Measurements from ENCODE around the gene ABI1.
"Not testable (repeated sequence)": the region's sequence is repeated elsewhere in the genome, so short reads cannot be mapped to it uniquely, and the experiment has no call there.

The ABI1 gene

DNA sequence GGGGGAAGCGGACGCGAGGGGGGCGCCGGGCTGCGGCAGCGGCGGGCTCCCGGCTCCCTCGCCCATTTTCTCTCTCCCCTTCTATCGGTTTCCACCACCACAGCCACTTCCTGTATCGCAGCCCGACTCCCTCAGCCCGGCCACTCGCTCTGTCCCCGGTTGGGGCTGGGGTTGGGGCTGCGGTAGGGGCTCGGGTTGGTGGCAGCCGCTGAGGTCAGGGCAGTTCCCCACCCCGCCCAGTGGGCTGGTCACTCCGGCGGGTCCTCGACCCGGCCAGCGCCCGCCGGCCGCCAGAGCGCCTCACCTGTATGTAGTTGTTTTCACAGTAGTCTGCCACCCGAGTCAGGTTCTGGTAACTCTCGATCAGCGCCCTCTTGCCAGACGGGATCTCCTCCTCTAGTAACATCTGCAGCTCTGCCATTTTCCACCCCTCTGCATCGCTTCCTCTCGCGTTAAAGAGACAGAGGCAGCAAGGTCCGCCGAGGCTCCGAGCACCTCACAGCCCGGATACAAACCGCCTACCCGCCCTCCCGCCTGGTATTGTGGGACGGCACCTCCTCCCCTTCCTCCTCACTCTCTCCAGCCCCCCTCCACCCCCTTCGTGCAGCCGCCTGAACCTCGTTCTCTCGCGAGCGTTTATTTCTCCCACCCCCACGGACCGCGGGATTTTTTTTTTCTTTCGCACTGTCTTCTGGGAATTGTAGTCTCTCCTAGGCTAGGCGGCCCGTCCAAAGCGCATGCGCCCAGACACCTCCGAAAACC is at the start of gene ABI1:
Gene ABI1 (minus strand): TSS at position 516 of the 762 bp plus-strand sequence. CDS start 95 bp downstream, at position 421.
- peak; percentile 97 to 98 for DNase-seq

DNA sequence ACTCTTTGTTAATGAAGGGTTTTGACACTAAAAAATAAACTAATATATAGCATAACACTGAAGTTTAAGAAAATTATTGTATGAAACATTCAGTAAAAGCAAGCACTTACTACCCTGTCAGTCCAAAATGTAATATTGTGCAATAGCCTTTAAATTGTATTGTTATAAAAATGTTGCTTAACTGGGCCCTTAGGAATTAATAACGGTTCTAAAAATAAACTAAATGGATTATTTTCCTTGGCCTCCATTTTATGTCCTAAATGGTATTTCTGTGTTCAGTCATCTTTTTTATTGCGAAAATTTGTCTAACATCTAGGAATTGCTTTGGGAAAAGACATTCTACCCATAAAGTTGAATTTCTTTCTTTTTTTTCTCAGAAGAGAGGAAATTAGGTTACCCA is 49.0 kb upstream of the ABI1 start:
- DNase-seq: no peak

DNA sequence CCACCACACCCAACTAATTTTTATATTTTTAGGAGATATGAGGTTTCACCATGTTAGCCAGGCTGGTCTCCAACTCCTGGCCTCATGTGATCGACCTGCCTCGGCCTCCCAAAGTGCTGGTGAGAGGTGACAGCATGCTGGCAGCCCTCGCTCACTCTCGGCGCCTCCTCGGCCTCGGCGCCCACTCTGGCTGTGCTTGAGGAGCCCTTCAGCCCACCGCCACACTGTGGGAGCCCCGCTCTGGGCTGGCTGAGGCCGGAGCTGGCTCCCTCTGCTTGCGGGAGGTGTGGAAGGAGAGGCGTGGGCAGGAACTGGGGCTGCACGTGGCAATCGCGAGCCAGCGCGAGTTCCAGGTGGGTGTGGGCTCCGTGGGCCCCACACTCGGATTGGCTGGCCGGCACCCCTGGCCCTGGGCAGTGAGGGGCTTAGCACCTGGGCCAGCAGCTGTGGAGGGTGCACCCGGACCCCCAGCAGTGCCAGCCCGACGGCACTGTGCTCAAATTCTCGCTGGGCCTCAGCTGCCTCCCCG is 44.6 kb upstream of the ABI1 start:
- DNase-seq: not testable (repeated sequence)

DNA sequence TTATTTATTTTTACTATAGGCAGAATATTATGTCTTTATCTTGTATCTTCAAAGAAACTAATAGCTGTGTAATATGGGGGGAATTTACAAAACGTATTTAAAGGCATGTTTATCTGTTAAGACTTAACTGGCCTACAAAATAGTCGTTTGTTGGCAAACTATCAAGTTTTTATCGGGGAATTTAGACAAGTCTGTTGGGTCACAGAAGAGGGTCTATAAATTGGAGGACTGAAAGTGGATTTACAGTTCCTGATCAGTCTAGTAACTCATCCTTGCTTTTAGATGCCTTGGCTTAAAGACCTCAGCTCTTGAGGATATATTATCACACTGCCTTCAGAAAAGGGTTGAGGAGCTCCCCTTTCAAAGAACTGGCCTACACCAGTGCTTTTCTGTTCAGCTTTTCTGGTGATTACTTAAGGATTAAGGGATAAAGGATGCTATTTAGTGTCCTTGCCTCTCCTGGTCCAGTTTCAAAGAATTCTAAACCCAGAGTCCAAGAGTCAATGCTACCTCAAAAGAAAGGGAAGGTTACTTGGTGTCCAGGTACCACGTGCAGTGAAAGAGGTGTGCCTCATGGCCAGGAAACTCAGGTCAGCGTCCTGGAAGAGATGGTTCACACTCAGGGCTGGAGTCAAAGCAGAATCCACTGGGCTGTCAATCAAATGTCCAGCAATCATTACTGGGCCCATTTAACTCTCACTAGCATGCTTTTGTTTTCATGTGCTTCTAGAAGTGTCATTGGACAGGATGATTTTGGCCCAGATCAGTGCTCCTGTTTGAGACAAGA is 42.9 kb upstream of the ABI1 start:
- DNase-seq: no peak

DNA sequence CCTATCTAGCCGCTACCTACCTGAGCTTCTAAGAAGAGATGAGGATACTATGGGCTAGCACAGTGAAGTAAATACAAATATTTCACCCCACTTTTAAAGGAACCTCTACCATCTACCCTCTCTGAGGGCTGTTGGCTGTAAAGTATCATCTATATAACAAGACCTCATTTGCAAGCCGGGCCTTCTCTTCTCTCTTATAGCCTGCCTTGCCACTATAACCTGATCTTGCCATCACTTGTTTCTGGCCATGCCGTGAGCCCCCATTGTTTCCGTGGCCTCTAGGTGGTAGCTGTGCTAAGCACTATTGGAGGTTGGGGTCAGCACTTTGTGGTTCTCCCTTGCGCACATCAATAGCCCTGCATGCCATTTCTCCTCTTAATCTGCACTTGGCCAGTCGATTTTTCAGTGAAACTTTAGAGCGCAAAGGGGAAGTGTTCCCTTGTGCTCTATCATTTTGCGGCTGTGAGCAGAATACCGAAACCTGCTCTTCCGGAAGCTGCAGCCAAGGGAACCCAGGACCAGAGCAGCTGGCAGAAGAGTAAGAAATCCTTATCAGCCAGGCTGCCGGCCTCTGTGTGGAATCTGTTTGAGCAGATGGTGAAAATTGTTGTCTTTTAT is 31.7 kb upstream of the ABI1 start:
- DNase-seq: not testable (repeated sequence)

DNA sequence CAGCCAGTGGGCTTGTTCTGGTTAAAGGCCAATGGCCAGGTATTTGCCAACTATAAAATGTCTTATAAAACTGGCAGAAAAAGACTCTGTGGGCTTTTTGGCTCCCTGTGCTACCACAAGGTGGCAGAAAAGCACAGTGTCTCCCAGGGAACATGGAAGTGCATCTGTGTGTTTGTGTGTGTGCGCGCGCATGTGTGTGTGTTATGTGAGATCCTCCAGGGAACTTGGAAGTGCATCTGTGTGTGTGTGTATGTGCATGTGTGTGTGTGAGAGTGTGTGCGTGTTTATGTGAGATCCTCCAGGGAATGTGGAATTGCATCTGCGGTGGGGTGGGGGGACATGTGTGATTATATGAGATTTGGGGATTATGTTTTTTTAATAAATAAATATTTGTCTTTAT is 30.2 kb upstream of the ABI1 start:
- DNase-seq: peak; percentile 12 to 24

DNA sequence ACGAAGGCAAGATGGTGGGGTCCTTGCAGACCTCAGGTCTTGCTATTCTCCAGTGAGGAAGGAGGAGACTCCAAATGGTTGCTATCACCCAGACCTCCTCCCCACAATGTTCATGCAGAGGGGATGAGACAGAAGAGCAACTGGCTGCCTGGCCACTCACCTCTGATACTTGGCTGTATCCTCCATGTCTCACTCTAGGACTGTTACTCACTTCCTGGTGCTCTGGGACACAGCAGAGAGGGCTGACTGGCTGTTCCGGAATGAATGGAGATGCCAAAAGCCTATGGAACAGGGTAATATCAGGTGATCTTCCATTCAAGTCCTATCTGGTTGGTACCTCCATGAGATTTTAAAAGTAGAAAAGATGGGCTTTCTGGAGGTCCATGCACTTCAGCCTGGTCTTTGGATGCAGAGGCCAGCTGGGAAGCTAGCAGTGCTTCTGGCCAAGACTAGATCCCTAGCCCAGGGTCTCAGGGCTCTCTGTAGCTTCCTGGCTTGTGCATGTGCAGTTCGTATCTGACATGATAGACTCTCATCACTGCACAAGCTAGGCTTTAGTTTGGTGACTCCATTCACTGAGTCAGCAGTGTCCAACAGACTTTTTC is 27.0 kb upstream of the ABI1 start:
- DNase-seq: no peak

DNA sequence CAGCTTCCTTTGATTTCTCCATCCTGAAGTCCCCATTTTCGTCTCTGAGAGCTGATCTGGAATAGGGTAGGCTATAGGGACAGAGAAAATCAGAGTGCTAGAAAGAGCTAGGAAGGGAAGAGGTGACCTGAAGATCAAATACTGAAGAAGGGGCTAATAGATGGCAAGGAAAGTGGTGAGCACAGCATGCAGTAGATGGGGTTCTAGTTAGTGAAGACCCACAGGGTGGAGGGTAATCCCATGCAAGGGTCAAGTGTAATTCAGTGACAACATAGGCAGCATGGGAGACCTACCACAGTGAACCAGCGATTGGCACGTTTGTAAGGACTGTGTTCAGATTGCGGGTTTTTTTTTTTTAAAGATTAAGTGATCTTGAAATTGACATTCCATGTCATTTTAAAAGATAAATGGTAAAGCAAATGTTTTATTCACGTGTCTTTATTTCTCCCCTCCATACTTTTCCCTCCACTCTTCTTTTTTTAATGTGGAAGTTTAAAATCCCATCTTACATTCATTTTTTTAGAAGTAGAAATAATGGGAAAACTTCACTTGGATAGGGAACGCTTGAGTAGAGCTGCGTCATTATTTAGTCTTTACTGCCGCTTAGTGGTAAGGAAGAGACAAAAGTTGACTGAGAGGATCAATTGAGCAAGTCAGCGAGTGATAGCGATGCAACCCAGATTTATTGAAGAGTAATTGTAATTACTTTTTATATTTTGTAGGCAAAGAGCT is 21.0 kb upstream of the ABI1 start:
- DNase-seq: no peak

DNA sequence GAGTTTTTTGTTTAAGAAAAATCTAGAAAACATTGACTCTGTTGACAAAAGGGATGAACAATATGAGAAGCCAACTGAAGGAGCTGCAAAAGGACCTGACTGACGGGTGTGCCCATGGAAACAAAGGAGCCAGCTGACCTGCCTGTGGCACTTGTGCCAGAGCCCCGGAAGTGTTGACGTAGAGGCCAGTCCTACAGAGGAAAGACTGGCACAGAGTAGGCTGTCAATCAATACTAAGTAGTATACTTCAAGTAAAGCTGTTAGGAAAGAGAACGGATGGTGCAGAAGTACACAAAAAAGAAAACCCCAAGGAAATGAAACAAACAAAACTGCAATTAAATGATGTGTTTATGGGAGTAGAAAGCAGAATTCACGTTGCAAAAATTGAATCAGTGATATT is 19.0 kb upstream of the ABI1 start:
- DNase-seq: no peak

DNA sequence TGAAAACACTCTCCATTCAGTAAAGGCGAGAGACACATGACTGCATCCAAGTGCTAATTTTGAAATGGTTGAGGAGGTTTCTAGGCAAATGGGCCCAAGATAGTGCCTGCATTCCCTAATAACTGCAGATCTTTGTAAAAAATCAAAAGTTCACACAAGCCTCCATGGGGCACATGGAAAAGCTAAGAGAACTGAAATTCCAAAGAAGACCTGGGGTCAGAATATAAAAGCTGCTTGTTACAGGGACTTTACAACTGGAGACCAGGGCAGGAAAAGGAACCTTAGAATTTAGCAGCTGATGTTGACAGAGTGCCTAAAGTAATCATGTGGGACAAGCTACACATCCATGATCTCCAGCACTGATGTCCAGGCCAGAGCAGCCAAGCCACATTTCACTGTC is 10.0 kb upstream of the ABI1 start:
- DNase-seq: no peak

DNA sequence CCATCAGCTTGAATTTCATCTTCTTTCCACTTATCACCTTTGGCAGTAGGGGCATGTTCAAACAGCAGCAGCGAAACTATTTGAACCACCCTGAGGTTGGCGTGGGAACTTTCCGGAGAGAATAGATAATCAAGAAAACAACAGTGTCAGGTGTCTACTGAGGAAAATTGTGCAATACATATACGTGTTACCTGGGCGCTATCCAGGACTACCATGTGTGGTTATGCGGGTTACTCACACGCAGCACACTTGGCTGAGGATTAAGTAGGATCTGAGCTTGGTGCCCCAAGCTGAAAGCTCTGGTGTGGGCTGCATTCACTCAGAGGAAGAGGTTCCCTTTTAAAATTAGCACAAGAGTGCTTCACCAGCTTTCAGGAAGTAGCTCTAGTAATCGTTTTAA is 8.8 kb upstream of the ABI1 start:
- peak in 1 of 2 experiments; percentile 5 for DNase-seq

DNA sequence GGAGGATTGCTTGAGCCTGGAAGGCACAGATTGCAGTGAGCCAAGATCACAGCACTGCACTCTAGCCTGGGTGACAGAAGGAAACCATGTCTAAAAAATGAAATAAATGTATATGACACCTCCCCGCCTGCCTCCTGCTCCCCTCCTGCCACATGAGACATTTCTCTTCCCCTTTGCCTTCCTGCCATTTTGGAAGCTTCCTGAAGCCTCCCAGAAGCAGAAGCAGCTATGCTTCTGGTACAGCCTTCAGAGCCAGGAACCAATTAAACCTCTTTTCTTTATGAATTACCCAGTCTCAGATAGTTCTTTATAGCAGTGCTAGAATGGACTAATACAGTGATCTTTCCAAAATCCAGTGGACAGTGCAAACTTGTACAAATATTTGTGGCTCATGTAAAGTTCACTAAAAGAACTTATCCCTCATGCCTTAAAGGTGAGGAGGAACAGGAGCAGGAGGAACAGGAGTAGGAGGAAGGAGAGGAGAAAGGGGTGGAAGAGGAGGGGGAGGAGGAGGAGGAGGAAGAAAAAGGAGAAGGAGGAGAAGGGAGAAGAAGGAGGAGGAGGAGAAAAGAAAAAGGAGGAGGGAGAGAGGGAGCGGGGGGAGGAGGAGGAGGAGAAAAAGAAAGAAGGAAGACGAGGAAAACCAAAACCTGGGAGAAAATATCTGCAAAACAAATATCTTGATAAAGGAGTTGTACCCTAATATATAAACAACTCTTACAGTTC is 2.8 kb upstream of the ABI1 start:
- DNase-seq: no peak

DNA sequence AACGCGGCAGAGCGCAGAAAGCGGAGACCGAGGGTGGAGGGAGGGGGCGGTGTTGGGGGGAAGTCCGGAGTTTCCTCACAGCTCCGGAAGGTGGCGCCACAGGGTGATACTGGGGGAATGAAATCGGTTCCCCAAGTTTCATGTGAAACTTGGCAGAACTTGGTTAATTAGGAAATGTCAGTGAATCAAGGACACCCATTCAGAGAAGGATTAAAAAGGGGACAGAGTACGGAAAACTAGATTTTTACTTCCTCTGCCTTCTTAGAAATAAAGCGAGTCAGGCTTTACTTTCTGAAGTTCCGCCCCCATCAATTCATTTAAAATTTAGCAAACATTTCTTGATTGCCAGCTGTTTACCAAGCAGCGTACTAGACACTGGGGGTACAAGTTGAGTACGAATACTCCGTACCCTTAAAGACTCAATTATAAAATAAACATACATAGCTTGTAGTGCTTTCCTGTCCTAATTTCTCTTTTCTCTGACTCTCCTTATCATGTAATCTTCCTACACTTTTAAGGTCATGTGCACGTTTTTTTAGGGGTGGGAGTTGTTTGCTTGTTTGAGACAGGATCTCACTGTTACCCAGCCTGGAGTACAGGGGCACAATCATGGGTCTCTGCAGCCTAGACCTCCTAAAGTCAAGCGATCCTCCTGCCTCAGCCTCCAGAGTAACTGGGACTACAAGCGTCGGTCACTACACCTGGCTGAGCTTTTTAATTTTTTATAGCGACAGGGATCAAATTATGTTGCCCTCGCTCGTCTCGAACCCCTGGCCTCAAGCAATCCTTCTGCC is 644 bp upstream of the ABI1 start:
- DNase-seq: peak in 1 of 2 experiments; percentile 97

DNA sequence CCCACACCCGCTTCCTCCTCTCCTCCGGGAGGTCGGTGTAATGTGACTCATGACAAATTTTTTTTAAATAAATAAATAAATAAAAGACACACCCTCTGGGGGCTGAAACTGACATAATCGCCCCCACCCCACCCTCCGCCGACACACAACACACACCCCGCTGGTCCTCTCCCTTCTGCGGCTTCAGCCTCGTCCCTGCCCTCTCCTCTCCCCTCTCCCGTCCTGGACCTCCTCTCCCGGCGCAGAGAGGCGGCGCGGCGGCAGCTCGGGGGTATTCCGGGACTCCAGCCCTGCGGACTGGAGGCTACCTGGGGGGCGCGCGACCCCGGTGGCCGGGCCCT is 686 bp downstream of the ABI1 start:
- peak; percentile 41 to 52 for DNase-seq

DNA sequence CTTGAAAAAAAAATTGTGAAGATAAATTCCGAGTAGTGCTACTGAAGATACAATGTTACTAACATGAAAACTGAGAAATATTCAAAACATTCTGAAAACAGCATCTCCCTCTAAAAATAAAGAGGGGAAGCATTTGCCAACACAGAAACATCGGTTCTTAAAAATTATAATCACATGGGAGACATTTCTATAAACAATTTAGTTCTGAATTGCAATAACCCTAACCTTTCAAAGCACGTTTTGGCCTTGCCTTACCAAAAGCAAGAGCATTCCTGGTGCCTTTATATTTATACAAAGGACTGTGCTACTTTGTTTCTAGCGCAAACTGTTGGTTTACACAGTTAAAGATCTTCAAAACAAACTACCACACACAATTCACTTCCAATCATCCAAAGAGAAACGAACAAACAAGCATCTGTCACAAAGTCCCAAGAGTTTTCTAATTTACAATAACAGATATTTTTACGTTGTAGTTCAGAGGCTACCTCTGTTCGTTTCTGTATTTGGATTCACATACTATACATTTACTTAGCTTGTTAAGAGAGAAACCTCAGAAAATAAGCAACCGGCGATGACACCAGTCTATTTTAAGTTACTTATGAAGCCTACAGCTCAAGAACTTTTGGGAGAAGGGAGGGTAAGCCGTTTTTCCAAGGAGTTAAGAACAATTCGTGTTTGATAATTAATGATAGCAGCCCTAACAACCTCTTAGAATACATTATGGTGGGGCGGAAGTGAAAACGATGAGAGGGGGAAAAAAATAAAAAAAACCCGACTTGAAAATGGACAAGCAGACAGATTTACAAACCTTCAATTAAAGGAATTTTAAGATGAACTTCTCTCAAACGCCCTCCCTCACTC is 1.3 kb downstream of the ABI1 start:
- DNase-seq: no peak

DNA sequence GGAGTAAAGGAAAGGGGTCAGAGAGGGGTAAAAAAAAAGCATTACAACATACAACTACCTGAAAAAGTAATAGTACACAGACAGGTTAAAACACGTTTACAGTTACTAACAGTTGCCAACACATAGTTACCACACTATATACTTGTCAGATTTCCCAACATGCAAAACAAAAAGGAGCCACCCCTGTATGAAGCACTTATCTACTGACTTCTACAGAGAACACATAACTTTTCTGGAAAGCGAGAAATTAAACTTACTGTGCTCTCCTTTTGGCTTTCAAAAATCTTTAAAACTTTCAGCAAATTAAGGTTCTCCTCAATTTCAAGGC is 2.1 kb downstream of the ABI1 start:
- no peak for DNase-seq

DNA sequence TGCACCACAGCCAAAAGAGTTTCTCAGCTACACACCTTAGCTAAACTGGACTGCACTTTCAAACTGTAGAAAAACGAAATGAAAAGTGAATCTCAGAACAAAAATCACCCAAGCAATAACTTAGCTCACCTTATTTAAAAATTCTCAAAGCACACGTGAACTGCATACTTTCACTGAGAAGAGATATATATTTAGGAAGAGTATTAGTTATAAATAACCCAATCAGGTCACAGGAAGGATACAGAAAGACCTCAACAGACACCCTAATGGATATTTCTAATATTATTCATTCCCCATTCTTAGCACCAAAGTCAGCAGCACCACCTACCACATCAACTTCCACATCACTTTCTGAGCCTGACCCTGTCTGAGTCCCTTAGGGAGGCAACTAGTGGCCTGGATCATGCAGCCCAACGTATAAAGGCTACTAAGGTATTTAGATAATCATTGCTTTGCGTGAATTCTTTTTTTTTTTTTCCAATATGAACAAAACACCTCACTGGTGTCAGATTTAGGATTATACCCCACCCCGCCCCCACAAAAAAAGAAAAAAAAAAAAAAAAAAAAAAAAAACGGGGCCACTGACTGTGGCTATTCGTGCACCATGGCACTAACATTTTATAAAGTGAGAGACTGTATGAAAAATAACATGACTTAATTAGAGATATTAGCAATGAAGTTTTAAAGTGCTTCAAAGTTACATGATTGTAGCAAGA is 2.6 kb downstream of the ABI1 start:
- no peak for DNase-seq

DNA sequence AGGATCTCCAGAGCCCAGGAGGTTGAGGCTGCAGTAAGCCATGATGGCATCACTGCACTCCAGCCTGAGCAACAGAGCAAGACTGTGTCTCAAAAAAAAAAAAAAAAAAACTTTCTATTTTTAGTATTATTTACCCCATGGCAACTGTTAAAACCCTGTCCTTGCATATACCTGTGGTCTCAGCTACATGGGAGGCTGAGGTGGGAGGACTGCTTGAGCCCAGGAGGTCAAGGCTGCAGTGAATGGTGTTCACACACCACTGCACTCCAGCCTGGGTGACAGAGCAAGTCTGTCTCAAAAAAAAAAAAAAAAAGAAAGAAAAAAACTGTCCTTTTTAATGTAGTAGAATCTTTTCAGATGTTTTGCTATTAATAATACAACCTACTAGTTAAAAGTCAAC is 3.2 kb downstream of the ABI1 start:
- DNase-seq: not testable (repeated sequence)

DNA sequence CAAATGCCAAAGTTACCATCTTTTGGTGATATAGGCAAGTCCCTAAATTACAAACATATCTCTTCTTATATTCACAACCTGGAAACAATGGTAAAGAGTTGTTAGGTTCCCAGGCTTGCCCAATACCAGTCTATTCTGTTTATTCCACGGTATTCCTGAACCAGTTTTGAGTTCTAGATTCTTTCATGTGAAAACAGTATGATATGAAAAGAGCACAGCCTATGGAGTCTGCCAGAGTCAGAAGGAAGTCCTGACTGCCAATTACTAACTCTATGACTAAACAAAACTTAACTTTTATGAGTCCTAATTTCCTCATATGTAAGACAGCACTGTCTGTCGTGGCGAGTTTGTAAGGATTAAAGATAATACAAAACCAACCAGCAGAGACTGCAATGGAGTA is 5.6 kb downstream of the ABI1 start:
- DNase-seq: no peak

All from activated CD4-positive, alpha-beta T cell treated with anti-CD3 and anti-CD28 coated beads, Interleukin-2, amount 50 U/mL, for 4 hours (primary cell).